ENCODE measurements around the gene SMURF2.

GRCh38 chr17:64515829-64516228, 146.3 kb downstream of the SMURF2 start:
- no peak for TF ChIP-seq EZH2phosphoT487 (IDR thresholded peaks at IDR 0.05; ENCODE audit: low read depth, severe bottlenecking, unreplicated experiment)
- TF ChIP-seq CTCF (IDR thresholded peaks at IDR 0.05; ENCODE audit: poor library complexity): no peak

Measured in hepatocyte (in vitro differentiated cells).